GM21529 (cell line): ENCODE results near the gene ZNF254.
"Not testable (repeated sequence)": the region's sequence is repeated elsewhere in the genome, so short reads cannot be mapped to it uniquely, and the experiment has no call there.

Source experiments
- ATAC-seq: cut with Tn5 transposase; IDR thresholded peaks from one replicate; pipeline ENCODE4 v1.9.1; 2021; ENCODE audit not compliant: unreplicated experiment

Gene ZNF254

GRCh38 chr19:24086974-24087595 lies at the start of gene ZNF254:
Gene ZNF254 (plus strand): TSS chr19:24087187. CDS start chr19:24087308, 121 bp downstream.
- peak; percentile 99 for ATAC-seq

GRCh38 chr19:24040621-24041020 lies 46.4 kb upstream of the ZNF254 start:
- no peak for ATAC-seq

- ATAC-seq, result not testable (repeated sequence)
These were observed 45.7 kb upstream of the ZNF254 start for GRCh38 chr19:24041326-24041725.

- ATAC-seq, result no peak
These were observed 40.4 kb upstream of the ZNF254 start for GRCh38 chr19:24046550-24046949.

GRCh38 chr19:24048261-24048660 lies 38.7 kb upstream of the ZNF254 start:
- ATAC-seq, result no peak

- no peak for ATAC-seq
These were observed 37.5 kb upstream of the ZNF254 start for GRCh38 chr19:24049537-24049936.

- no peak for ATAC-seq
These were observed 35.5 kb upstream of the ZNF254 start for GRCh38 chr19:24051516-24051915.

GRCh38 chr19:24052811-24053210 lies 34.2 kb upstream of the ZNF254 start:
- no peak for ATAC-seq

- no peak for ATAC-seq
These were observed 33.4 kb upstream of the ZNF254 start for GRCh38 chr19:24053601-24054000.

GRCh38 chr19:24054044-24054935 lies 32.7 kb upstream of the ZNF254 start:
- no peak for ATAC-seq

GRCh38 chr19:24055548-24055947 lies 31.4 kb upstream of the ZNF254 start:
- no peak for ATAC-seq

GRCh38 chr19:24057144-24057543 lies 29.8 kb upstream of the ZNF254 start:
- ATAC-seq, result no peak

- no peak for ATAC-seq
These were observed 27.3 kb upstream of the ZNF254 start for GRCh38 chr19:24059563-24060295.

GRCh38 chr19:24060687-24061356 lies 26.2 kb upstream of the ZNF254 start:
- no peak for ATAC-seq

- ATAC-seq, result no peak
These were observed 24.8 kb upstream of the ZNF254 start for GRCh38 chr19:24062190-24062589.

- ATAC-seq, result no peak
These were observed 23.7 kb upstream of the ZNF254 start for GRCh38 chr19:24063295-24063694.

- ATAC-seq, result no peak
These were observed 22.8 kb upstream of the ZNF254 start for GRCh38 chr19:24064175-24064574.

- no peak for ATAC-seq
These were observed 21.7 kb upstream of the ZNF254 start for GRCh38 chr19:24065243-24065642.

- ATAC-seq, result no peak
These were observed 21.0 kb upstream of the ZNF254 start for GRCh38 chr19:24065865-24066604.

GRCh38 chr19:24069905-24070657 lies 16.9 kb upstream of the ZNF254 start:
- peak; percentile 58 for ATAC-seq
